ENCODE data around the gene PEDS1. TPM values are rescaled to one million over a fixed set of nuclear protein-coding genes. Genes with fewer than 3 reads are reported as not detected.

Gene PEDS1
- total RNA-seq, 5 donors from 2014 or later (not counting 1 experiment from before 2014, with no cell fraction given), result 17.6 to 20.0 (median 18.3) TPM

DNA sequence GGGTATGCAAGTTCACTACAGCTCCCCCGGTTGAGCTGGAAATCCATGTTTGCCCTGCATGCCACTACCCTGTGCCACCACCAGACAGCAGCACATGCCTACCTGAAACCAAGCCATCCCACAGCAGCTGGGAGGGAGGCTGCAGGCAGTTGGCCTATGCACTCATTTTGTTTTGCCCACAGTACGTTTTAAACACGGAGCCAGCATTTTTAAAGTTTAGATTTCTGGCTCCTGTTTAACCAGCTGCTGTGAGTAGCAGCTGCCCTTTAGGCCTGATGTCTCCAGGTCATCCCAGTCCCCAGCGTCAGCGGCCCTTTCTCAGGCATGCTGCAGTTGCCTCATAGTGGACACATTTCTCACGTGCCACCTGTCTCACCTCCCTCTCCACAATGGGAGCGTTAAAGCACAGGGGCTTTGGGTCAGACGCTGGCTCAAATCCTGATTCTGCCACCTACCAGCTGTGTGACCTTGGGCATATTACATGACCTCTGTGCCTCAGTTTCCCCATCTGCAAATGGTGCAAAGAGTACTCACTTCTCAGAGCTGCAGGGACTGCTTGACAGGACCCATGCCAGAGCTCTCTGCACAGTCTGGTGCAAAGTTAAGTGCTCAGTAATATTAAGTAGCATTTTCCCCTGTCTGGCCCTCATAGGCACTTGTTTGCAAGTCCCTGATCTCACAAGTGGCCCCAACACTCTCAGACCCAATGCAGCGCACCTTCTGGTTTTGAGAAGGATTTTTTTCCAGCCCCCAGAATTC is 32.4 kb downstream of the PEDS1 start:
- Mint-ChIP-seq H3K36me3 (peaks cover 23% of the 10 kb centered on the region), H3K27me3 (no peaks in the 10 kb centered on the region), H3K4me1 (peaks cover 7 to 9% (median 7%) of the 10 kb centered on the region in 3 donors), H3K4me3 (no peak overlapping the region), H3K27ac (peak overlapping the region in 1 of 2 donors; percentile 6), H3K9me3 (no peaks in the 10 kb centered on the region)
- Histone ChIP-seq H3K36me3 (ENCODE audit: control insufficient read depth in 2 of 2, extremely low read depth in 1 of 2, insufficient read depth in 1 of 2, low read length in 1 of 2) (peaks cover 8 to 16% of the 10 kb centered on the region in 2 donors), H3K27ac (ENCODE audit: low read length) (no peak overlapping the region), H3K4me1 (ENCODE audit: control insufficient read depth in 1 of 2, extremely low read depth in 1 of 2, insufficient read depth in 2 of 2, low read length in 2 of 2) (peaks cover 0 to 9% of the 10 kb centered on the region in 2 experiments), H3K4me3 (ENCODE audit: control insufficient read depth in 1 of 2, extremely low read depth in 1 of 2, low read length in 1 of 2) (no peak overlapping the region), H3K9me3 (no peaks in the 10 kb centered on the region), H3K27me3 (replicated peaks in 1 of 2; ENCODE audit: control insufficient read depth in 2 of 2, extremely low read depth in 1 of 2, insufficient read depth in 2 of 2, low read length in 1 of 2) (no peaks in the 10 kb centered on the region)
- peak; percentile 41 to 80 (median 60) for DNase-seq
- ChIA-PET CTCF (interaction anchor here (0.5 to 4.7 kb wide), 22 partner anchors 8 to 1649 kb away, joined by 3 to 55 read pairs (median 4); partner anchors contain the start of genes PEDS1 (in 1 of the 2) and UBE2V1 (in 1 of the 2)), POLR2A (interaction anchor here (0.7 to 0.9 kb wide), 2 partner anchors 47 to 367 kb away, joined by 3 to 4 read pairs; no protein-coding TSS in a partner anchor)
- peak; percentile 72 to 82 (median 75) for ATAC-seq (replicated peaks in 1 of 4)
- 58% methylated on average over 7 of the region's 9 CpGs for WGBS (ENCODE audit: insufficient coverage)

DNA sequence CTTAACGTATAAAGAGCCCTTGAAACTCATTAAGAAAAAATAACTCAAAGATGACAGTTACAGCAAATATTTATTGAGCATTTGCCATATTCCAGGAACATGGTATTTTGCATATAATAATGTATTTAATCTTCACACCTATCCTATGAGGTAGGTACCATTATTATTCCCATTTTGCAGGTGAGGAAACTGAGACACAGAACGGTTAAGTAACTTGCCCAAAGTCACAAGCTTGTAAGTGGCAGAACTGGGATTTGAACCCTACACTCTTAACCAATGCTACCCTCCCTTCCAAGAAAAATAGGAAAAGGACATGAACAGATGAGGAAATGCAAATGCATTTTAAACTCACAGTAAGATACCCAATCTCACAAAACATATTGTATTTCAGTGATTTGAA is 35.3 kb downstream of the PEDS1 start:
- Mint-ChIP-seq H3K36me3 (no peaks in the 10 kb centered on the region), H3K27ac (no peak overlapping the region), H3K4me3 (no peak overlapping the region), H3K27me3 (no peaks in the 10 kb centered on the region), H3K9me3 (no peaks in the 10 kb centered on the region), H3K4me1 (peaks cover 33 to 37% (median 33%) of the 10 kb centered on the region in 3 donors)
- WGBS (ENCODE audit: insufficient coverage), result no CpG with 5 or more reads among the region's 2 CpGs
- H3K27me3 ChIP-seq (replicated peaks in 1 of 2; ENCODE audit: control insufficient read depth in 2 of 2, extremely low read depth in 1 of 2, insufficient read depth in 2 of 2, low read length in 1 of 2), result no peaks in the 10 kb centered on the region
- CTCF ChIA-PET, result interaction anchor here (0.7 to 1.2 kb wide), 3 partner anchors 48 to 626 kb away, joined by 3 read pairs; no protein-coding TSS in a partner anchor
- POLR2A ChIA-PET, result interaction anchor here in 1 of 2 donors (0.6 kb wide), 1 partner anchor 58 kb away, joined by 4 read pairs; no protein-coding TSS in a partner anchor
- H3K9me3 ChIP-seq, result no peaks in the 10 kb centered on the region
- no peak for ATAC-seq (replicated peaks in 1 of 4)
- H3K4me3 ChIP-seq (ENCODE audit: control insufficient read depth in 1 of 2, extremely low read depth in 1 of 2, low read length in 1 of 2), result no peak overlapping the region
- DNase-seq, result no peak
- H3K27ac ChIP-seq (ENCODE audit: low read length), result no peak overlapping the region
- H3K4me1 ChIP-seq (ENCODE audit: control insufficient read depth in 1 of 2, extremely low read depth in 1 of 2, insufficient read depth in 2 of 2, low read length in 2 of 2), result peaks cover 16 to 28% of the 10 kb centered on the region in 2 experiments
- H3K36me3 ChIP-seq (ENCODE audit: control insufficient read depth in 2 of 2, extremely low read depth in 1 of 2, insufficient read depth in 1 of 2, low read length in 1 of 2), result no peaks in the 10 kb centered on the region

DNA sequence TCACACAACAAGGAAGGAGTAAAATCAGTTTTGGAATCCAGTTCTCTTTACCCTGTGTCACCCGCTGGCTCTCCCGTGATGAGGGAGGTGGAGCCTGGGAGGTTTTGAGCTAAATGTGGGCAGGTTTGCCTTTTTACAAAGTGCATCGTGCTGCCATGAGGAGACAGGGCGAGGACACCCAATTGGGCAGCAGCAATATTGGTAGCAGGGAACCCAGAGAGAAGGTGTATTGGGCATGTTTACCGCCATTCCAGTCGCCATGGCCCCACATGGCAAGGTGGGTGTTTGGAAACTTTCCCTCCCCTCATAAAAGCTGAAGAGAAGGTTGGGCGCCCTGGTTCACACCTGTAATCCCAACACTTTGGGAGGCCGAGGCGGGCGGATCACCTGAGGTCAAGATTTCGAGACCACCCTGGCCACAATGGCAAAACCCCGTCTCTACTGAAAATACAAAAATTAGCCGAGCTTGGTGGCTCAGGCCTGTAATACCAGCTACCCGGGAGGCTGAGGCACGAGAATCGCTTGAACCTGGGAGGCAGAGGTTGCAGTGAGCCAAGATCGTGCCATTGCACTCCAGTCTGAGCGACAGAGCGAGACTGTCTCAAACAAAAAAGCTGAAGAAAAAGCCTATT is 37.0 kb downstream of the PEDS1 start:
- H3K27me3 ChIP-seq (replicated peaks in 1 of 2; ENCODE audit: control insufficient read depth in 2 of 2, extremely low read depth in 1 of 2, insufficient read depth in 2 of 2, low read length in 1 of 2), result no peaks in the 10 kb centered on the region
- 95% methylated on average over 10 of the region's 19 CpGs for WGBS (ENCODE audit: insufficient coverage)
- peak overlapping the region in 1 of 2 donors; percentile 47 for H3K4me3 ChIP-seq (ENCODE audit: control insufficient read depth in 1 of 2, extremely low read depth in 1 of 2, low read length in 1 of 2)

DNA sequence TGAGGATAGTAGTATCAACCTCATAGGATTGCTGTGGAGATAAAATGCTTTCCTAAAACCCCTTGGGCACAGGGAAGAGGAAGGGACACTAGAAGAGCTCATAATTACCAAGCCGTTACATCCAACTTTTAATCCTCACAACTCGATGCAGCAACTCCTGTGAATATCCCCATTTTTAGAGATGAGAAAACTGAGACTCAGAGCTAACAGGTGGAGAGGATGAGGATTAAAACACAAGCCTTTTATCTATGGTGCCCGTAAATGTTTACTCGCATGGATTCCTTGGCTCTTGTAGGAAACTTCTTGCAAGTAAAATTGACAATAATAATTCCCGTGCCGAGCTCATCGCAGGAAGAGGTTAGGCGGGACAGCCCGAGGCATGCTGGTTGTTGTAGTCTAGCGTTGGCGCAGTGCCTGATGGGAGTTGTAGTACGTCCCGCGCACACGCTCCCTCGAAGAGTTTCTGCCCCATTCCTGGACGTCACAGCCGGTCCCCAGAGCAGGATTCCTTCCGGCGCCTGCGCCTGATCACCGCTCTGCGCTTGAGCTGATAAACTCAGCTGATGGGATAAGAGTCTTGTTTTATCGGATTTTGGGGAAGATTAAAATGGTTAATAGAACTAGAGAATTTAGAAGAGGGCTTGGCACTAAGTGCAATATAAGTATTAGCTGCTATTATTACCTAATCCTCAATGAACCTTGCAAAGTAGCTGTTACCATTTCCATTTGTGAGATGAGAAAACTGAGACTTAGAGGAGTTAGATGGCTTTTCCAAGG is 37.7 kb downstream of the PEDS1 start:
- Histone ChIP-seq H3K4me3 (ENCODE audit: control insufficient read depth in 1 of 2, extremely low read depth in 1 of 2, low read length in 1 of 2) (peak overlapping the region; percentile 47 to 55), H3K36me3 (ENCODE audit: control insufficient read depth in 2 of 2, extremely low read depth in 1 of 2, insufficient read depth in 1 of 2, low read length in 1 of 2) (no peaks in the 10 kb centered on the region), H3K27me3 (replicated peaks in 1 of 2; ENCODE audit: control insufficient read depth in 2 of 2, extremely low read depth in 1 of 2, insufficient read depth in 2 of 2, low read length in 1 of 2) (no peaks in the 10 kb centered on the region), H3K4me1 (ENCODE audit: control insufficient read depth in 1 of 2, extremely low read depth in 1 of 2, insufficient read depth in 2 of 2, low read length in 2 of 2) (peaks cover 30 to 43% of the 10 kb centered on the region in 2 experiments), H3K27ac (ENCODE audit: low read length) (peak overlapping the region; percentile 54), H3K9me3 (no peaks in the 10 kb centered on the region)
- Mint-ChIP-seq H3K36me3 (no peaks in the 10 kb centered on the region), H3K9me3 (no peaks in the 10 kb centered on the region), H3K4me1 (peaks cover 51 to 55% (median 52%) of the 10 kb centered on the region in 3 donors), H3K27ac (peak overlapping the region; percentile 91 to 94), H3K4me3 (peak overlapping the region; percentile 82 to 94 (median 86)), H3K27me3 (no peaks in the 10 kb centered on the region)
- ChIA-PET POLR2A (interaction anchor here (0.5 to 1.2 kb wide), 6 partner anchors 10 to 199 kb away, joined by 3 to 6 read pairs (median 3); partner anchors contain the start of gene SNAI1 (in 1 of the 2)), CTCF (interaction anchor here (0.5 to 2.0 kb wide), 18 partner anchors 11 to 675 kb away, joined by 3 to 16 read pairs (median 4); partner anchors contain the start of gene PEDS1 (in 1 of the 2))
- ATAC-seq (replicated peaks in 1 of 4) (peak; percentile 77 to 85 (median 80)), DNase-seq (peak; percentile 80 to 92 (median 87))
- 0% methylated on average over 18 of the region's 24 CpGs for WGBS (ENCODE audit: insufficient coverage)

More for the DNA sequence above, 37.0 kb downstream of the PEDS1 start:
- ChIA-PET CTCF (interaction anchor here (0.6 to 2.0 kb wide), 15 partner anchors 24 to 472 kb away, joined by 3 to 16 read pairs (median 4); partner anchors contain the start of gene PEDS1 (in 1 of the 2)), POLR2A (interaction anchor here (0.5 to 1.2 kb wide), 7 partner anchors 11 to 200 kb away, joined by 3 to 5 read pairs (median 3); partner anchors contain the start of genes PEDS1 (in 1 of the 2) and SNAI1 (in 1 of the 2))
- Mint-ChIP-seq H3K9me3 (no peaks in the 10 kb centered on the region), H3K36me3 (no peaks in the 10 kb centered on the region), H3K4me3 (peak overlapping the region; percentile 82 to 94 (median 86)), H3K27me3 (no peaks in the 10 kb centered on the region), H3K27ac (peak overlapping the region; percentile 91 to 94), H3K4me1 (peaks cover 46 to 53% (median 46%) of the 10 kb centered on the region in 3 donors)
- ATAC-seq (replicated peaks in 1 of 4), result no peak
- Histone ChIP-seq H3K27ac (ENCODE audit: low read length) (peak overlapping the region; percentile 54), H3K4me1 (ENCODE audit: control insufficient read depth in 1 of 2, extremely low read depth in 1 of 2, insufficient read depth in 2 of 2, low read length in 2 of 2) (peaks cover 23 to 40% of the 10 kb centered on the region in 2 experiments), H3K36me3 (ENCODE audit: control insufficient read depth in 2 of 2, extremely low read depth in 1 of 2, insufficient read depth in 1 of 2, low read length in 1 of 2) (no peaks in the 10 kb centered on the region), H3K9me3 (no peaks in the 10 kb centered on the region)
- DNase-seq, result no peak

DNA sequence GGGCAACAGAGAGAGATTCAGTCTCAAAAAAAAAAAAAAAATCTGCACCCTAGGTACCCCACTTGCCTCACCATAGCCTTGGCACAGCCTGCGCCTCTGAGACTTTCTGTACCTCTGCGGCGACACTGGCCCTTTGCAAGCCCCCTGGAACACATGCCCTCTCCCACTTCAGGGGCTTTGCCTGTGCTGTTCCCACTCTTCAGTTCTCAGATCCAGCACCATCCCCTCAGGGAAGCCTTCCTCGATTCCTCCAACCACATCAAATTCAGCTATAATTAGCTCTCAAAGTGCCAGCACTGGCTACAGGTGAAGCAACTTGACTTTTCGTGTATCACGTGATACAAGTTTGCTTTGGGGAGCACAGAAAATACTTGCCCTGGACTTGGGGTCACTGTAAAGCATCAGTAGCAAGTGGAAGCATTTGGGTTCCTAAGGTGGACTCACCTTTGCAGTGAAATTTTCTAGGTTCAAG is 38.4 kb downstream of the PEDS1 start:
- no peaks in the 10 kb centered on the region for H3K36me3 Mint-ChIP-seq
- WGBS (ENCODE audit: insufficient coverage), result 66% methylated on average over 6 of the region's 6 CpGs
- ATAC-seq (replicated peaks in 1 of 4) (no peak), DNase-seq (no peak)
- no peaks in the 10 kb centered on the region for H3K27me3 ChIP-seq (replicated peaks in 1 of 2; ENCODE audit: control insufficient read depth in 2 of 2, extremely low read depth in 1 of 2, insufficient read depth in 2 of 2, low read length in 1 of 2)
- CTCF ChIA-PET, result interaction anchor here in 1 of 2 donors (0.6 to 2.0 kb wide), 12 partner anchors 10 to 396 kb away, joined by 3 to 16 read pairs (median 6); partner anchors contain the start of gene PEDS1
- H3K4me3 Mint-ChIP-seq, result peak overlapping the region; percentile 82 to 94 (median 86)
- peak overlapping the region; percentile 47 to 55 for H3K4me3 ChIP-seq (ENCODE audit: control insufficient read depth in 1 of 2, extremely low read depth in 1 of 2, low read length in 1 of 2)
- H3K36me3 ChIP-seq (ENCODE audit: control insufficient read depth in 2 of 2, extremely low read depth in 1 of 2, insufficient read depth in 1 of 2, low read length in 1 of 2), result no peaks in the 10 kb centered on the region
- peaks cover 58 to 62% (median 59%) of the 10 kb centered on the region in 3 donors for H3K4me1 Mint-ChIP-seq
- H3K4me1 ChIP-seq (ENCODE audit: control insufficient read depth in 1 of 2, extremely low read depth in 1 of 2, insufficient read depth in 2 of 2, low read length in 2 of 2), result peaks cover 37 to 50% of the 10 kb centered on the region in 2 experiments
- no peaks in the 10 kb centered on the region for H3K27me3 Mint-ChIP-seq
- peak overlapping the region; percentile 54 for H3K27ac ChIP-seq (ENCODE audit: low read length)
- H3K9me3 Mint-ChIP-seq, result no peaks in the 10 kb centered on the region
- POLR2A ChIA-PET, result interaction anchor here (0.6 to 1.2 kb wide), 5 partner anchors 39 to 817 kb away, joined by 3 to 6 read pairs (median 4); no protein-coding TSS in a partner anchor
- H3K9me3 ChIP-seq, result no peaks in the 10 kb centered on the region
- H3K27ac Mint-ChIP-seq, result peak overlapping the region; percentile 91 to 94

All from T-cell (primary cell).